Osteoblast (primary cell): Measurements from ENCODE around the gene UTP14C. TPM values are rescaled to one million over a fixed set of nuclear protein-coding genes. Genes with fewer than 3 reads are reported as not detected.

Experiments used
- DNase-seq: peaks from one replicate; pipeline ENCODE4 v3.0.0; 2011; ENCODE audit warnings: low spot score, mixed read lengths; ENCODE audit not compliant: insufficient read length; ENCODE audit errors: missing footprints
- H2AFZ ChIP-seq: 2 replicates; pipeline ENCODE4 v1.6.0; 2011; ENCODE audit warnings: mild to moderate bottlenecking, low read length
- H3K27ac ChIP-seq: 2 replicates; pipeline ENCODE4 v1.5.1; 2011; ENCODE audit warnings: mild to moderate bottlenecking, low read depth, low read length, moderate library complexity
- H3K27me3 ChIP-seq: 2 replicates; pipeline ENCODE4 v1.6.0; 2012; ENCODE audit warnings: mild to moderate bottlenecking, control low read depth, inconsistent platforms, low read length, moderate library complexity; ENCODE audit not compliant: insufficient read depth
- H3K36me3 ChIP-seq: 2 replicates; pipeline ENCODE4 v1.5.1; 2011; ENCODE audit warnings: mild to moderate bottlenecking, low read length, control low read depth, moderate library complexity; ENCODE audit not compliant: insufficient read depth
- H3K4me1 ChIP-seq: 2 replicates; pipeline ENCODE4 v1.5.1; 2011; ENCODE audit warnings: mild to moderate bottlenecking, low read length, control low read depth, moderate library complexity; ENCODE audit not compliant: insufficient read depth
- H3K4me2 ChIP-seq: 2 replicates; pipeline ENCODE4 v1.6.0; 2011; ENCODE audit warnings: mild to moderate bottlenecking, low read length; ENCODE audit not compliant: insufficient read depth
- H3K4me3 ChIP-seq: fragments of 200-600 bp; sonication (generic); 3 replicates; pipeline ENCODE4 v1.5.1; 2012; ENCODE audit warnings: mild to moderate bottlenecking, low read length, inconsistent platforms; ENCODE audit not compliant: insufficient read depth
- H3K79me2 ChIP-seq: 2 replicates; pipeline ENCODE4 v1.6.0; 2012; ENCODE audit warnings: mild to moderate bottlenecking, low read length, control low read depth, inconsistent platforms; ENCODE audit not compliant: insufficient read depth
- H3K9me3 ChIP-seq: 2 replicates; pipeline ENCODE4 v1.5.1; 2011; ENCODE audit warnings: low read depth, low read length, control low read depth
- H4K20me1 ChIP-seq: 2 replicates; pipeline ENCODE4 v1.6.0; 2012; ENCODE audit warnings: mild to moderate bottlenecking, low read length, control low read depth; ENCODE audit not compliant: insufficient read depth
- total RNA-seq: library from RNA; depleted of rRNA; stranded (reverse); fragments of >200 nt; gene quantifications from 2 replicates; pipeline ENCODE4 v1.2.3, GENCODE V29; 2012
- TF ChIP-seq, protein P1 (sequence below): IDR thresholded peaks from 2 replicates; pipeline ENCODE4 v1.5.1; 2011; ENCODE audit warnings: mild to moderate bottlenecking, low read depth, low read length, moderate library complexity; ENCODE audit errors: extremely low read depth

The UTP14C gene
- total RNA-seq, 1 donor: 15.9 TPM

DNA sequence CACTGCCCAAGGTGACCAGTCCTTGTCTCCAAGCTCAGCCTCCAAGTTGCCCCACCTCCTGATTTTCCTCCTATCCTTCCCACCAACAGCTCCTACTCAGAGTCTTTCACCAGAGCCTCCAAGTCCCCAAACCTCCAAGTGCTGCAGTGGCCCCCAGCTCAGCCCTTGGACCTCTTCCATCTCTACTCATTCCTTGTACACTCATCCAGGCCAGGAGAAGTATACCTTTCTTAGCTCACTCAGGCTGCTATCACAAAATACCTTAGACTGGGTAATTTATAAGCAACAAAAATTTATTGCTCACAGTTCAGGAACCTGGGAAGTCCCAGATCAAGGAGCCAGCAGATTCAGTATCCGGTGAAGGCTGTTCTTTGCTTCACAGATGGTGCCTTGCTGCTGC is 24.6 kb upstream of the UTP14C start:
- Histone ChIP-seq H3K36me3 (no peaks in the 10 kb centered on the region), H3K4me2 (no peak overlapping the region), H4K20me1 (peaks cover 17% of the 10 kb centered on the region), H3K4me3 (no peak overlapping the region), H3K79me2 (no peaks in the 10 kb centered on the region), H2AFZ (no peak overlapping the region), H3K9me3 (no peaks in the 10 kb centered on the region), H3K4me1 (no peaks in the 10 kb centered on the region), H3K27me3 (peaks cover 23% of the 10 kb centered on the region), H3K27ac (no peak overlapping the region)
- no peak for DNase-seq
- TF ChIP-seq, protein P1, sequence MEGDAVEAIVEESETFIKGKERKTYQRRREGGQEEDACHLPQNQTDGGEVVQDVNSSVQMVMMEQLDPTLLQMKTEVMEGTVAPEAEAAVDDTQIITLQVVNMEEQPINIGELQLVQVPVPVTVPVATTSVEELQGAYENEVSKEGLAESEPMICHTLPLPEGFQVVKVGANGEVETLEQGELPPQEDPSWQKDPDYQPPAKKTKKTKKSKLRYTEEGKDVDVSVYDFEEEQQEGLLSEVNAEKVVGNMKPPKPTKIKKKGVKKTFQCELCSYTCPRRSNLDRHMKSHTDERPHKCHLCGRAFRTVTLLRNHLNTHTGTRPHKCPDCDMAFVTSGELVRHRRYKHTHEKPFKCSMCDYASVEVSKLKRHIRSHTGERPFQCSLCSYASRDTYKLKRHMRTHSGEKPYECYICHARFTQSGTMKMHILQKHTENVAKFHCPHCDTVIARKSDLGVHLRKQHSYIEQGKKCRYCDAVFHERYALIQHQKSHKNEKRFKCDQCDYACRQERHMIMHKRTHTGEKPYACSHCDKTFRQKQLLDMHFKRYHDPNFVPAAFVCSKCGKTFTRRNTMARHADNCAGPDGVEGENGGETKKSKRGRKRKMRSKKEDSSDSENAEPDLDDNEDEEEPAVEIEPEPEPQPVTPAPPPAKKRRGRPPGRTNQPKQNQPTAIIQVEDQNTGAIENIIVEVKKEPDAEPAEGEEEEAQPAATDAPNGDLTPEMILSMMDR: no peak

GRCh38 chr13:52001120-52001731 is 23.3 kb upstream of the UTP14C start:
- no peaks in the 10 kb centered on the region for H3K9me3 ChIP-seq
- H3K4me1 ChIP-seq: no peaks in the 10 kb centered on the region
- H4K20me1 ChIP-seq: peaks cover 16% of the 10 kb centered on the region
- H3K4me3 ChIP-seq: no peak overlapping the region
- TF ChIP-seq, protein P1: peak; percentile 61
- DNase-seq: no peak
- H3K79me2 ChIP-seq: no peaks in the 10 kb centered on the region
- H3K36me3 ChIP-seq: no peaks in the 10 kb centered on the region
- H3K27me3 ChIP-seq: peaks cover 20% of the 10 kb centered on the region
- H3K27ac ChIP-seq: no peak overlapping the region
- H2AFZ ChIP-seq: no peak overlapping the region
- no peak overlapping the region for H3K4me2 ChIP-seq

DNA sequence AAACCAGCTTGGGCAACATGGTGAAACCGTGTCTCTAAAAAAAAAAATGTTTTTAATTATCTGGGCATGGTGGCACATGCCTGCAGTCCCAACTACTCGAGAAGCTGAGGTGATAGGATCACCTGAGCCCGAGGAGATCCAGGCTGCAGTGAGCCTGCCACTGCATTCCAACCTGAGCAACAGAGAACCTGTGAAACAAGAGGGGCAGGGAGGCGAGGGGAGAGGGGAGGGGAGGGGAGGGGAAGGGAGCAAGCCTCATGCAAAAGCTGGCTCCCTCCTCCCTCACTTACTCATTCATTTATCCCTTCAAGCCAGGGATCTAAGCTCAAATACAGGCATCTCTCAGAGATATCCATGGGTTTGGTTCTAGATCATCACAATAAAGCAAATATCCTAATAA is 22.1 kb upstream of the UTP14C start:
- TF ChIP-seq, protein P1: no peak
- Histone ChIP-seq H3K4me3 (no peak overlapping the region), H3K27me3 (peaks cover 13% of the 10 kb centered on the region), H2AFZ (no peak overlapping the region), H3K36me3 (no peaks in the 10 kb centered on the region), H3K79me2 (no peaks in the 10 kb centered on the region), H3K4me1 (no peaks in the 10 kb centered on the region), H3K4me2 (no peak overlapping the region), H3K27ac (no peak overlapping the region), H3K9me3 (no peaks in the 10 kb centered on the region), H4K20me1 (peaks cover 6% of the 10 kb centered on the region)
- no peak for DNase-seq

- Histone ChIP-seq H3K4me3 (no peak overlapping the region), H3K9me3 (no peaks in the 10 kb centered on the region), H3K4me1 (no peaks in the 10 kb centered on the region), H3K79me2 (no peaks in the 10 kb centered on the region), H3K4me2 (no peak overlapping the region), H3K36me3 (no peaks in the 10 kb centered on the region), H4K20me1 (peaks cover 6% of the 10 kb centered on the region), H2AFZ (no peak overlapping the region), H3K27me3 (peaks cover 13% of the 10 kb centered on the region), H3K27ac (no peak overlapping the region)
- DNase-seq: peak; percentile 65
- TF ChIP-seq, protein P1: no peak
Observed at GRCh38 chr13:52003541-52003940, 20.9 kb upstream of the UTP14C start.
